ENCODE data around the gene KRTAP10-4.
"Not testable (repeated sequence)": the region's sequence is repeated elsewhere in the genome, so short reads cannot be mapped to it uniquely, and the experiment has no call there.

KRTAP10-4 gene

GRCh38 chr21:44580231-44580821, 6.8 kb downstream of the KRTAP10-4 start, which contains the start of gene KRTAP10-5:
Gene KRTAP10-5 (minus strand): TSS chr21:44580604. CDS start chr21:44580578, 26 bp downstream.
- H3K9me3 ChIP-seq (ENCODE audit: control insufficient read depth, insufficient read depth, low read length); H3K4me3 ChIP-seq (ENCODE audit: low read length); H3K27me3 ChIP-seq (ENCODE audit: control insufficient read depth, insufficient read depth, low read length); H3K27ac ChIP-seq (ENCODE audit: low read length); DNase-seq (ENCODE audit: low read depth, low spot score); H3K4me1 ChIP-seq (ENCODE audit: control insufficient read depth, insufficient read depth, low read length); H3K36me3 ChIP-seq (ENCODE audit: control insufficient read depth, insufficient read depth, low read length): not testable (repeated sequence)
- WGBS (ENCODE audit: insufficient coverage, insufficient read length), result no CpG with 5 or more reads among the region's 19 CpGs

GRCh38 chr21:44581158-44581557, 7.6 kb downstream of the KRTAP10-4 start:
- H3K4me1 ChIP-seq (ENCODE audit: control insufficient read depth, insufficient read depth, low read length), result no peaks in the 10 kb centered on the region; the same call in 1 of the 2 replicates
- WGBS (ENCODE audit: insufficient coverage, insufficient read length), result no CpG with 5 or more reads among the region's 3 CpGs
- H3K27ac ChIP-seq (ENCODE audit: low read length), result no peak overlapping the region
- no peak for DNase-seq (ENCODE audit: low read depth, low spot score)
- H3K36me3 ChIP-seq (ENCODE audit: control insufficient read depth, insufficient read depth, low read length), result no peaks in the 10 kb centered on the region
- H3K9me3 ChIP-seq (ENCODE audit: control insufficient read depth, insufficient read depth, low read length), result no peaks in the 10 kb centered on the region; the same call in 1 of the 2 replicates
- no peaks in the 10 kb centered on the region for H3K27me3 ChIP-seq (ENCODE audit: control insufficient read depth, insufficient read depth, low read length)
- no peak overlapping the region for H3K4me3 ChIP-seq (ENCODE audit: low read length)

GRCh38 chr21:44582055-44582454, 8.5 kb downstream of the KRTAP10-4 start:
- H3K36me3 ChIP-seq (ENCODE audit: control insufficient read depth, insufficient read depth, low read length), result no peaks in the 10 kb centered on the region
- no peaks in the 10 kb centered on the region; the same call in 1 of the 2 replicates for H3K4me1 ChIP-seq (ENCODE audit: control insufficient read depth, insufficient read depth, low read length)
- no peak for DNase-seq (ENCODE audit: low read depth, low spot score)
- no peak overlapping the region for H3K4me3 ChIP-seq (ENCODE audit: low read length)
- no peaks in the 10 kb centered on the region; the same call in 1 of the 2 replicates for H3K9me3 ChIP-seq (ENCODE audit: control insufficient read depth, insufficient read depth, low read length)
- no peaks in the 10 kb centered on the region for H3K27me3 ChIP-seq (ENCODE audit: control insufficient read depth, insufficient read depth, low read length)
- no peak overlapping the region for H3K27ac ChIP-seq (ENCODE audit: low read length)
- WGBS (ENCODE audit: insufficient coverage, insufficient read length), result no CpG with 5 or more reads among the region's 15 CpGs

DNA sequence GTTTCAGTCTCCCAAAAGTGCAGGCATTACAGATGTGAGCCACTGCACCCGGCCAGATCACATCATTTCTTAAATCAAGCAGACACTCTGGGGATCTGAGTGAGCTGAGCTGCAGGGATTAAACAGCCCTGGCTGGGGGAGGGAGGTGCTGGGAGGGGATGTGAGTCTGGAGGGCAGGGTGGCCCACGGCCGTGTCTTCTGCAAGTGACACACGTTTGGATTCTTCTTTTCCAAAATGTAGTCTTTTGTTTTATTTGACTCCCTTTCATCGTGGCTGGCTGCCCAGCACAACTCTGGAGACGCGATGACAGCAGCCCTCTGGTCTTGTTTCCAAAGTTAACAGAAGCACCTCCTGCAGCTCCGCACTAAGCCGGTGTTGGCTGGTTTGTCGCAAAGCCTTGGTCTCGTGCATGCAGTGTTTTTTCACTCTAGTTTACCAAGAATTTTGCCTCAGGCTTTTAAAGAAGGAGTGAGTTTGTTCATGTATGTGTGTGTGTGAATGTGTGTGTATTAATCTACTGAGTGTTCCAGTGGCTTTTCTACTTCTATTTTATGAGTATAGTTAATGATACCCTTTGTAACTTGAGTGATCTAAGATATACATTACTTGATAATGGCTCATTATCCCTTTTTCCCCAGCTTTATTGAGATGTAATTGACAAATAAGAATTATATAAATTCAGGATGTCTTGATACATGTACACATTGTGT, 9.7 kb downstream of the KRTAP10-4 start:
- H3K27me3 ChIP-seq (ENCODE audit: control insufficient read depth, insufficient read depth, low read length), result no peaks in the 10 kb centered on the region

GRCh38 chr21:44583800-44584147, 10.2 kb downstream of the KRTAP10-4 start:
- Histone ChIP-seq H3K27ac (ENCODE audit: low read length) (no peak overlapping the region), H3K4me3 (ENCODE audit: low read length) (no peak overlapping the region), H3K36me3 (ENCODE audit: control insufficient read depth, insufficient read depth, low read length) (no peaks in the 10 kb centered on the region), H3K4me1 (ENCODE audit: control insufficient read depth, insufficient read depth, low read length) (no peaks in the 10 kb centered on the region; the same call in 1 of the 2 replicates), H3K27me3 (ENCODE audit: control insufficient read depth, insufficient read depth, low read length) (no peaks in the 10 kb centered on the region), H3K9me3 (ENCODE audit: control insufficient read depth, insufficient read depth, low read length) (no peaks in the 10 kb centered on the region)
- DNase-seq (ENCODE audit: low read depth, low spot score), result no peak
- WGBS (ENCODE audit: insufficient coverage, insufficient read length), result no CpG with 5 or more reads among the region's 6 CpGs

More for the DNA sequence above, 9.7 kb downstream of the KRTAP10-4 start:
- Histone ChIP-seq H3K36me3 (ENCODE audit: control insufficient read depth, insufficient read depth, low read length) (no peaks in the 10 kb centered on the region), H3K27ac (ENCODE audit: low read length) (no peak overlapping the region), H3K4me3 (ENCODE audit: low read length) (no peak overlapping the region), H3K9me3 (ENCODE audit: control insufficient read depth, insufficient read depth, low read length) (no peaks in the 10 kb centered on the region), H3K4me1 (ENCODE audit: control insufficient read depth, insufficient read depth, low read length) (no peaks in the 10 kb centered on the region; the same call in 1 of the 2 replicates)
- no CpG with 5 or more reads among the region's 11 CpGs for WGBS (ENCODE audit: insufficient coverage, insufficient read length)
- no peak for DNase-seq (ENCODE audit: low read depth, low spot score)

DNA sequence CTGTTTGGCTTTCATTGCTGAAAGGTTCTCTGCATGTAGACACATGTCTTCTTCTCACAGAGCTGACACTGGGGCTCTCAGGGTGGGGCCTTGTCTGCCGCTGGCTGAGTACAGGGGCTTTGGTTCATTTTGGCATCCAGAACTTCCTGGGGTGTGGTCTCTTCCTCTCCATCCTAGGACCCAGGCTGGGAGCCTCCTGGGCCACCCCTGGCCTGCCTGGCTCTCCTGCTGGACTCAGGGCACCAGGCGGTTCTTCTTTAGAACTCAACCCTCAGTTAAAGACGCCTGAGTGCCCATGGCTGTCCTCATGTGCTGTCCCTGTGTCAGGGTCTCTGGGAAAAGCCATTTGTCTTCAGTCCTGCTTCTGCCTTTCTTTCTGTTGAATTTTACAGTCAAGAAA, 12.4 kb downstream of the KRTAP10-4 start:
- no peaks in the 10 kb centered on the region for H3K9me3 ChIP-seq (ENCODE audit: control insufficient read depth, insufficient read depth, low read length)
- no peak overlapping the region for H3K4me3 ChIP-seq (ENCODE audit: low read length)
- no peak for DNase-seq (ENCODE audit: low read depth, low spot score)
- H3K4me1 ChIP-seq (ENCODE audit: control insufficient read depth, insufficient read depth, low read length), result no peaks in the 10 kb centered on the region; the same call in 1 of the 2 replicates
- WGBS (ENCODE audit: insufficient coverage, insufficient read length), result no CpG with 5 or more reads among the region's 3 CpGs
- H3K27me3 ChIP-seq (ENCODE audit: control insufficient read depth, insufficient read depth, low read length), result no peaks in the 10 kb centered on the region
- no peaks in the 10 kb centered on the region for H3K36me3 ChIP-seq (ENCODE audit: control insufficient read depth, insufficient read depth, low read length)
- no peak overlapping the region for H3K27ac ChIP-seq (ENCODE audit: low read length)

DNA sequence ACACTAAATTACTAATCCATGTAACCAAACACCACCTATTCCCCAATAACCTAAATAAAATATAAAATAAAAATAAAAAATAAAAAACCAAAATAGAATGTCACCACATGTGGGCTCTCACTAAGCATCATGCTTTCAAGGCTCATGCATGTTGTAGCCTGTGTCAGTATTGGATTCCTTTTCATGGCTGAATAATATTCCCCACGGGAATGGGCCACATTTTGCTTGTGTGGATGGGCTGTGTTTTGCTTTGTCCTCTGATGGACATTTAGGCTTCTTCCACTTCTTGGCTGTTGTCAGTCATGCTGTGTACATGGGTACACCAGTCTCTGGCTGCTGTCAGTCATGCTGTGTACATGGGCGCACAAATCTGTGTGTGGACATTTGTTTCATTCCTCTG, 15.6 kb downstream of the KRTAP10-4 start:
- DNase-seq (ENCODE audit: low read depth, low spot score), result no peak
- no peaks in the 10 kb centered on the region for H3K27me3 ChIP-seq (ENCODE audit: control insufficient read depth, insufficient read depth, low read length)
- no CpG with 5 or more reads among the region's 2 CpGs for WGBS (ENCODE audit: insufficient coverage, insufficient read length)

DNA sequence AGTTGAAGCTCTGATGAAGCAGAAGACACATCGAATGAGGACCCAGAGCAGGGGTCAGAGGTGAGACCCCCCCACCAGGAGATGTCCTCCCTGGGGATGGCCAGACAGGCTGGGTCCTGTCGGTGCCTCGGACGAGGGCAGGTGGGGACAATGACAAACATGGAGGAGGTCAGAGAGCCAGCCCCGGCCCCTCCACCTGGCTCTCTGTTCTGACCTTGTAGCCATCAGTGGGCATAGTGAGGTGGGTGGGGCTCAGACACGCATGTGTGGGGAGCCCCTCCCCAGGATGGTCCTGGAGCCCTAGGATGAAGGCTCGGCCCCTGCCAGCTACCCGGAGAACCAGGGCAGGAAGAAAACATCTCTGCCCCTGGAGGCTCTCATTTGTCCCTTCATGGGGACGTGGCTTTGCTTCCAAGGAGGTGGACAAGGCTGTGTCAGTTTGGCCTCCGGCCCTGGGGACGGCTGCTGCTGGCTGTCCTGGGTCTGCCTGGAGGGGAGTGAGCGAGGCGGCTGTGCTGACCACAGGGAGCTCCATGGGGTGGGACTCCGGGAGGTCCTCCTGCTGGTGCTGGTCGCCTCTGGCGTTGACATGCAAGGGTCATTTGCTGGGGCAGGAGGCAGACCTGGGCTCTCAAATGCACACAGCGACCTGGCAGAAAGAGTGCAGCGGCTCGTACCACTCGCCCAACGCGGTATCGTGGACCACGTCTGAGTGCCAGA, 16.2 kb downstream of the KRTAP10-4 start:
- Histone ChIP-seq H3K27ac (ENCODE audit: low read length) (no peak overlapping the region), H3K9me3 (ENCODE audit: control insufficient read depth, insufficient read depth, low read length) (no peaks in the 10 kb centered on the region), H3K36me3 (ENCODE audit: control insufficient read depth, insufficient read depth, low read length) (no peaks in the 10 kb centered on the region), H3K4me1 (ENCODE audit: control insufficient read depth, insufficient read depth, low read length) (peaks cover 7% of the 10 kb centered on the region), H3K27me3 (ENCODE audit: control insufficient read depth, insufficient read depth, low read length) (no peaks in the 10 kb centered on the region), H3K4me3 (ENCODE audit: low read length) (no peak overlapping the region)
- WGBS (ENCODE audit: insufficient coverage, insufficient read length), result no CpG with 5 or more reads among the region's 24 CpGs
- no peak for DNase-seq (ENCODE audit: low read depth, low spot score)

More for the DNA sequence above, 15.6 kb downstream of the KRTAP10-4 start:
- no peaks in the 10 kb centered on the region for H3K9me3 ChIP-seq (ENCODE audit: control insufficient read depth, insufficient read depth, low read length)
- no peak overlapping the region for H3K4me3 ChIP-seq (ENCODE audit: low read length)
- H3K27ac ChIP-seq (ENCODE audit: low read length), result no peak overlapping the region
- H3K36me3 ChIP-seq (ENCODE audit: control insufficient read depth, insufficient read depth, low read length), result no peaks in the 10 kb centered on the region
- peaks cover 7% of the 10 kb centered on the region for H3K4me1 ChIP-seq (ENCODE audit: control insufficient read depth, insufficient read depth, low read length)

- peaks cover 7% of the 10 kb centered on the region for H3K4me1 ChIP-seq (ENCODE audit: control insufficient read depth, insufficient read depth, low read length)
- no peak for DNase-seq (ENCODE audit: low read depth, low spot score)
- no peaks in the 10 kb centered on the region for H3K36me3 ChIP-seq (ENCODE audit: control insufficient read depth, insufficient read depth, low read length)
- no peaks in the 10 kb centered on the region for H3K27me3 ChIP-seq (ENCODE audit: control insufficient read depth, insufficient read depth, low read length)
- WGBS (ENCODE audit: insufficient coverage, insufficient read length), result no CpG with 5 or more reads among the region's 10 CpGs
- H3K4me3 ChIP-seq (ENCODE audit: low read length), result no peak overlapping the region
- no peak overlapping the region for H3K27ac ChIP-seq (ENCODE audit: low read length)
- H3K9me3 ChIP-seq (ENCODE audit: control insufficient read depth, insufficient read depth, low read length), result no peaks in the 10 kb centered on the region
Measured at GRCh38 chr21:44590311-44590721, 16.8 kb downstream of the KRTAP10-4 start.

- not testable (repeated sequence) for H3K27ac ChIP-seq (ENCODE audit: low read length); DNase-seq (ENCODE audit: low read depth, low spot score); H3K27me3 ChIP-seq (ENCODE audit: control insufficient read depth, insufficient read depth, low read length); H3K9me3 ChIP-seq (ENCODE audit: control insufficient read depth, insufficient read depth, low read length); H3K36me3 ChIP-seq (ENCODE audit: control insufficient read depth, insufficient read depth, low read length); H3K4me3 ChIP-seq (ENCODE audit: low read length); H3K4me1 ChIP-seq (ENCODE audit: control insufficient read depth, insufficient read depth, low read length)
- no CpG with 5 or more reads among the region's 19 CpGs for WGBS (ENCODE audit: insufficient coverage, insufficient read length)
Measured at GRCh38 chr21:44590897-44591800, 17.6 kb downstream of the KRTAP10-4 start.
